GM23338 (cell line): Measurements from ENCODE around the gene CRY1.
A peak's percentile ranks its signal among the peaks of the same experiment; 100 is the strongest.

Source experiments
- CREB1 ChIP-seq: fragments of 250-450 bp; sonication (Bioruptor Pico); IDR thresholded peaks from 2 replicates; pipeline ENCODE4 v1.5.0; 2020; ENCODE audit warnings: low read depth, mild to moderate bottlenecking, moderate library complexity
- CTCF ChIP-seq, 2 experiments: fragments of 200-600 bp in 1 of 2; sonication (generic) in 1 of 2; conservative IDR thresholded peaks; 2 replicates each; pipeline versions ENCODE4 v1.5.1 to v1.6.1; 2016 to 2017; ENCODE audit warnings: antibody characterized with exemption in 2 of 2, low read depth in 2 of 2, mild to moderate bottlenecking in 2 of 2, moderate library complexity in 1 of 2
- EZH2 ChIP-seq: fragments of 200-600 bp; sonication (generic); IDR thresholded peaks from one replicate; pipeline ENCODE4 v1.8.0; 2017; ENCODE audit warnings: antibody characterized with exemption, mild to moderate bottlenecking, low read depth; ENCODE audit not compliant: unreplicated experiment
- REST ChIP-seq: IDR thresholded peaks from one replicate; pipeline ENCODE4 v1.6.1; 2018; ENCODE audit warnings: antibody characterized with exemption; ENCODE audit not compliant: unreplicated experiment

- peak; percentile 66 to 83 for TF ChIP-seq CTCF (conservative IDR thresholded peaks at IDR 0.05; ENCODE audit: low read depth in 2 of 2)
- TF ChIP-seq EZH2: no peak
- no peak for TF ChIP-seq CREB1
- no peak for TF ChIP-seq REST
These were observed 1.2 kb downstream of the CRY1 start for GRCh38 chr12:107091989-107092641.
